BJ (cell line): Measurements from ENCODE around the gene PXDN. TPM values are rescaled to one million over a fixed set of nuclear protein-coding genes. Genes with fewer than 3 reads are reported as not detected.

Experiments
- CTCF ChIA-PET: fragments of 350-600 bp; formaldehyde crosslinking; extraction: SDS; loops from one replicate; lab custom pipeline; 2021; ENCODE audit warnings: antibody characterized with exemption, inconsistent platforms; lab: Yijun Ruan, JAX
- POLR2A ChIA-PET: fragments of 300-600 bp; sonication (Branson Sonifier 250); formaldehyde crosslinking; extraction: SDS; loops from one replicate; lab custom pipeline; 2021; ENCODE audit warnings: antibody characterized with exemption; lab: Charles Lee
- DNase-seq: peaks from one replicate; pipeline ENCODE4 v3.0.0-alpha.2; 2011; ENCODE audit warnings: low read depth
- H3K27me3 ChIP-seq: 2 replicates; pipeline ENCODE4 v1.6.0; 2011; ENCODE audit warnings: low read length; ENCODE audit not compliant: control insufficient read depth, insufficient read depth
- H3K36me3 ChIP-seq: 2 replicates; pipeline ENCODE4 v1.5.1; 2011; ENCODE audit warnings: low read length; ENCODE audit not compliant: control insufficient read depth, insufficient read depth
- H3K4me3 ChIP-seq: 2 replicates; pipeline ENCODE4 v1.5.1; 2011; ENCODE audit warnings: low read depth, mild to moderate bottlenecking, control low read depth, low read length
- CTCF ChIP-seq: IDR thresholded peaks from 2 replicates; pipeline ENCODE4 v1.5.1; 2011; ENCODE audit warnings: low read depth, mild to moderate bottlenecking, control low read depth, inconsistent platforms, low read length, moderate library complexity; ENCODE audit not compliant: insufficient read depth
- polyA plus RNA-seq: library from polyadenylated mRNA; depleted of rRNA; stranded (reverse); fragments of >200 nt; gene quantifications from 2 replicates; pipeline ENCODE4 v1.2.3, GENCODE V29; 2011

Gene PXDN
- polyA plus RNA-seq, 1 experiment = 212 TPM

- no peak for DNase-seq
- ChIA-PET CTCF (interaction anchor here (0.6 kb wide), 1 partner anchor 146 kb away, joined by 3 read pairs; no protein-coding TSS in a partner anchor), POLR2A (no interaction called here)
- H3K36me3 ChIP-seq = peaks cover 53% of the 10 kb centered on the region
- H3K4me3 ChIP-seq = no peak overlapping the region
- H3K27me3 ChIP-seq = no peaks in the 10 kb centered on the region
- TF ChIP-seq CTCF = no peak
These were observed 94.0 kb downstream of the PXDN start for GRCh38 chr2:1650085-1650872.

- H3K4me3 ChIP-seq = no peak overlapping the region
- DNase-seq = no peak
- TF ChIP-seq CTCF = no peak
- H3K27me3 ChIP-seq = no peaks in the 10 kb centered on the region
- POLR2A ChIA-PET = no interaction called here
- CTCF ChIA-PET = no interaction called here
- peaks cover 54% of the 10 kb centered on the region for H3K36me3 ChIP-seq
These were observed 94.9 kb downstream of the PXDN start for GRCh38 chr2:1649103-1650084.

GRCh38 chr2:1648241-1649102 lies 95.8 kb downstream of the PXDN start:
- no peak overlapping the region for H3K4me3 ChIP-seq
- peaks cover 56% of the 10 kb centered on the region for H3K36me3 ChIP-seq
- no peak for DNase-seq
- ChIA-PET CTCF (no interaction called here), POLR2A (no interaction called here)
- TF ChIP-seq CTCF = no peak
- no peaks in the 10 kb centered on the region for H3K27me3 ChIP-seq

- Histone ChIP-seq H3K36me3 (peaks cover 56% of the 10 kb centered on the region), H3K27me3 (no peaks in the 10 kb centered on the region), H3K4me3 (no peak overlapping the region)
- POLR2A ChIA-PET = no interaction called here
- TF ChIP-seq CTCF = no peak
- DNase-seq = no peak
- CTCF ChIA-PET = interaction anchor here (1.1 kb wide), 1 partner anchor 29 kb away, joined by 3 read pairs; no protein-coding TSS in a partner anchor
These were observed 96.7 kb downstream of the PXDN start for GRCh38 chr2:1647417-1648240.
